HepG2 (cell line): ENCODE results near the gene WDFY1. TPM values are rescaled to one million over a fixed set of nuclear protein-coding genes. Genes with fewer than 3 reads are reported as not detected.

Experiments
- CBX1 ChIP-seq: IDR thresholded peaks from one replicate; pipeline ENCODE4 v1.6.1; 2016; ENCODE audit warnings: antibody characterized with exemption, low read depth
- GABPA ChIP-seq, 2 experiments: IDR thresholded peaks; 2 replicates each; pipeline ENCODE4 v1.6.1; 2011 to 2016; ENCODE audit warnings: low read depth in 2 of 2, low read length in 1 of 2, missing biosample characterization in 1 of 2, missing genetic modification characterization in 1 of 2
- NR2C2 ChIP-seq: sonication (generic); formaldehyde crosslinking; IDR thresholded peaks from 2 replicates; pipeline ENCODE4 v1.4.0; 2020; ENCODE audit warnings: missing genetic modification reagents, mild to moderate bottlenecking, moderate library complexity, borderline replicate concordance
- RELA ChIP-seq: sonication (generic); formaldehyde crosslinking; IDR thresholded peaks from 2 replicates; pipeline ENCODE4 v1.4.0; 2020; ENCODE audit warnings: missing genetic modification reagents
- TEAD3 ChIP-seq: optimal IDR thresholded peaks from 2 replicates; pipeline ENCODE3; 2016; ENCODE audit warnings: borderline replicate concordance
- TGIF2 ChIP-seq: IDR thresholded peaks from 2 replicates; pipeline ENCODE4 v1.6.1; 2016; ENCODE audit warnings: control low read depth, missing compliant biosample characterization
- ZNF143 ChIP-seq: sonication (generic); formaldehyde crosslinking; IDR thresholded peaks from 2 replicates; pipeline ENCODE4 v1.4.0; 2020; ENCODE audit warnings: missing genetic modification reagents
- ZNF260 ChIP-seq: sonication (generic); formaldehyde crosslinking; IDR thresholded peaks from 2 replicates; pipeline ENCODE4 v1.4.0; 2020; ENCODE audit warnings: missing genetic modification reagents, low read depth, mild to moderate bottlenecking, borderline replicate concordance
- ZNF569 ChIP-seq: sonication (generic); formaldehyde crosslinking; IDR thresholded peaks from 2 replicates; pipeline ENCODE4 v1.5.0; 2020; ENCODE audit warnings: mild to moderate bottlenecking, missing genetic modification reagents, moderate library complexity, borderline replicate concordance
- ZNF777 ChIP-seq: sonication (generic); formaldehyde crosslinking; IDR thresholded peaks from 2 replicates; pipeline ENCODE4 v1.4.0; 2020; ENCODE audit warnings: missing genetic modification reagents
- polyA plus RNA-seq, 8 experiments: library from polyadenylated mRNA; depleted of rRNA in 3 of 8; stranded (reverse) in 7 of 8; unstranded in 1 of 8; fragments of >200 nt; fragmentation: Illumina TruSeq in 4 of 8; extraction: Trizol in 4 of 8; gene quantifications; 2 replicates each; pipeline versions ENCODE4 v1.2.1 to v1.2.3, GENCODE V29; 2011 to 2016; ENCODE audit warnings: low read depth in 4 of 8, missing spikeins in 1 of 8, mixed read lengths in 1 of 8; ENCODE audit not compliant: insufficient read depth in 1 of 8
- total RNA-seq, 5 experiments: library from RNA; depleted of rRNA; stranded (reverse); fragments of >200 nt; fragmentation: Illumina TruSeq; extraction: Trizol; gene quantifications; 2 replicates each; pipeline ENCODE4 v1.2.3, GENCODE V29; 2016; ENCODE audit warnings: low read depth in 1 of 5
- TF ChIP-seq, protein P1 (sequence below): sonication (generic); formaldehyde crosslinking; IDR thresholded peaks from 2 replicates; pipeline ENCODE4 v1.4.0; 2020; ENCODE audit warnings: missing genetic modification reagents, borderline replicate concordance
- TF ChIP-seq, protein P2 (sequence below): sonication (generic); formaldehyde crosslinking; IDR thresholded peaks from 2 replicates; pipeline ENCODE4 v1.4.0; 2020; ENCODE audit warnings: mild to moderate bottlenecking, missing genetic modification reagents, borderline replicate concordance
- TF ChIP-seq, protein P3 (sequence below): sonication (generic); formaldehyde crosslinking; IDR thresholded peaks from 2 replicates; pipeline ENCODE4 v1.4.0; 2020; ENCODE audit warnings: mild to moderate bottlenecking, missing genetic modification reagents
- TF ChIP-seq, protein P4 (sequence below): IDR thresholded peaks from 2 replicates; pipeline ENCODE4 v1.6.1; 2016

Gene WDFY1
- total and polyA plus RNA-seq, 2 of the 13 experiments (the other 11 are each of a cell fraction or from before 2014, with no cell fraction given): 77.0 to 78.4 TPM

DNA sequence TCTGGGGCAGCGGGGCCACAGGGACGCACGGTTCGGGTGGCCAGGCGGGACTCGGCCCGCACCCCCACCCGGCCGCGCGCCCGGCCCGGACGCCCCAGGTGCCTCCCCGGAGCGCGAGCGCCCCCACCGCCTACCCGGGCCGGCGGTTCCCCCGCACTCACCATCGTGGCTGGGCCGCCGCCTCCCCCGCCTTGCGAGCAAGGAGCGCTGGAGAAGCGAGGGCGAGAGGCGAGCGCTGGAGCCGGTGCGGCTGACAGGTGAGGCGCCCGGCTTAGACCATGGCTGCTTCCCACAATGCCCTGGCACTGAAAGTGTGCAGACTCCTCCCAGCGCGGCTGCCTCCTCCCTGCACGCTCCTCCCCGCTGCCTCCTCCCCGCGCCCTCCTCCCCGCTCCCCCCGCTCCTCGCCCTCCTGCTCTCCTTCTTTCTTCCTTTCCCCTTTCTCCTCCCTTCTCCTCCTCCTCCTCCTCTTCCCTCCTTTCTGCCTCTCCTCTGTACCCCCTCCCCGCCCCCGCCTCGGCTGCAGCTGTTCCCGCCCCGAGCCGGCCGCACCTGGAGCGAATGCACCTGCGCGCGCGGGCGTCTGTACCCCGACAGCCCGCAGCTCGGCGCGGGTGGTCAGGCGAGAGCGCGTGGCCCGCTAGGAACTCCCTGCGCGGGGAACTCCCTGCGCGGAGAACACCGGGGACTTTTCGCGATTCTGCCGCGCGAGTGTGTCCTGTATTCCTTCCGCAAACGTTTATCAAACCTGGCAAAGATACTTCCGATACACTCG, 107.7 kb downstream of the WDFY1 start, which contains the start of gene AP1S3 (continued):
- TF ChIP-seq ZNF777 (CRISPR knock-in tag) (peak; percentile 99), TGIF2 (CRISPR knock-in tag) (no peak), ZNF260 (CRISPR knock-in tag) (no peak), ZNF143 (CRISPR knock-in tag) (peak; percentile 83), ZNF569 (CRISPR knock-in tag) (no peak), GABPA (IDR thresholded peaks at IDR 0.05; ENCODE audit: low read depth, low read length) (no peak), GABPA (CRISPR knock-in tag; IDR thresholded peaks at IDR 0.05; ENCODE audit: low read depth) (no peak), TEAD3 (CRISPR knock-in tag) (peak; percentile 40), CBX1 (no peak), NR2C2 (CRISPR knock-in tag) (no peak), RELA (CRISPR knock-in tag) (no peak)
- TF ChIP-seq, protein P1, sequence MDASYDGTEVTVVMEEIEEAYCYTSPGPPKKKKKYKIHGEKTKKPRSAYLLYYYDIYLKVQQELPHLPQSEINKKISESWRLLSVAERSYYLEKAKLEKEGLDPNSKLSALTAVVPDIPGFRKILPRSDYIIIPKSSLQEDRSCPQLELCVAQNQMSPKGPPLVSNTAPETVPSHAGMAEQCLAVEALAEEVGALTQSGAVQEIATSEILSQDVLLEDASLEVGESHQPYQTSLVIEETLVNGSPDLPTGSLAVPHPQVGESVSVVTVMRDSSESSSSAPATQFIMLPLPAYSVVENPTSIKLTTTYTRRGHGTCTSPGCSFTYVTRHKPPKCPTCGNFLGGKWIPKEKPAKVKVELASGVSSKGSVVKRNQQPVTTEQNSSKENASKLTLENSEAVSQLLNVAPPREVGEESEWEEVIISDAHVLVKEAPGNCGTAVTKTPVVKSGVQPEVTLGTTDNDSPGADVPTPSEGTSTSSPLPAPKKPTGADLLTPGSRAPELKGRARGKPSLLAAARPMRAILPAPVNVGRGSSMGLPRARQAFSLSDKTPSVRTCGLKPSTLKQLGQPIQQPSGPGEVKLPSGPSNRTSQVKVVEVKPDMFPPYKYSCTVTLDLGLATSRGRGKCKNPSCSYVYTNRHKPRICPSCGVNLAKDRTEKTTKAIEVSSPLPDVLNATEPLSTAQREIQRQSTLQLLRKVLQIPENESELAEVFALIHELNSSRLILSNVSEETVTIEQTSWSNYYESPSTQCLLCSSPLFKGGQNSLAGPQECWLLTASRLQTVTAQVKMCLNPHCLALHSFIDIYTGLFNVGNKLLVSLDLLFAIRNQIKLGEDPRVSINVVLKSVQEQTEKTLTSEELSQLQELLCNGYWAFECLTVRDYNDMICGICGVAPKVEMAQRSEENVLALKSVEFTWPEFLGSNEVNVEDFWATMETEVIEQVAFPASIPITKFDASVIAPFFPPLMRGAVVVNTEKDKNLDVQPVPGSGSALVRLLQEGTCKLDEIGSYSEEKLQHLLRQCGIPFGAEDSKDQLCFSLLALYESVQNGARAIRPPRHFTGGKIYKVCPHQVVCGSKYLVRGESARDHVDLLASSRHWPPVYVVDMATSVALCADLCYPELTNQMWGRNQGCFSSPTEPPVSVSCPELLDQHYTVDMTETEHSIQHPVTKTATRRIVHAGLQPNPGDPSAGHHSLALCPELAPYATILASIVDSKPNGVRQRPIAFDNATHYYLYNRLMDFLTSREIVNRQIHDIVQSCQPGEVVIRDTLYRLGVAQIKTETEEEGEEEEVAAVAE (CRISPR knock-in tag): no peak
- TF ChIP-seq, protein P2, sequence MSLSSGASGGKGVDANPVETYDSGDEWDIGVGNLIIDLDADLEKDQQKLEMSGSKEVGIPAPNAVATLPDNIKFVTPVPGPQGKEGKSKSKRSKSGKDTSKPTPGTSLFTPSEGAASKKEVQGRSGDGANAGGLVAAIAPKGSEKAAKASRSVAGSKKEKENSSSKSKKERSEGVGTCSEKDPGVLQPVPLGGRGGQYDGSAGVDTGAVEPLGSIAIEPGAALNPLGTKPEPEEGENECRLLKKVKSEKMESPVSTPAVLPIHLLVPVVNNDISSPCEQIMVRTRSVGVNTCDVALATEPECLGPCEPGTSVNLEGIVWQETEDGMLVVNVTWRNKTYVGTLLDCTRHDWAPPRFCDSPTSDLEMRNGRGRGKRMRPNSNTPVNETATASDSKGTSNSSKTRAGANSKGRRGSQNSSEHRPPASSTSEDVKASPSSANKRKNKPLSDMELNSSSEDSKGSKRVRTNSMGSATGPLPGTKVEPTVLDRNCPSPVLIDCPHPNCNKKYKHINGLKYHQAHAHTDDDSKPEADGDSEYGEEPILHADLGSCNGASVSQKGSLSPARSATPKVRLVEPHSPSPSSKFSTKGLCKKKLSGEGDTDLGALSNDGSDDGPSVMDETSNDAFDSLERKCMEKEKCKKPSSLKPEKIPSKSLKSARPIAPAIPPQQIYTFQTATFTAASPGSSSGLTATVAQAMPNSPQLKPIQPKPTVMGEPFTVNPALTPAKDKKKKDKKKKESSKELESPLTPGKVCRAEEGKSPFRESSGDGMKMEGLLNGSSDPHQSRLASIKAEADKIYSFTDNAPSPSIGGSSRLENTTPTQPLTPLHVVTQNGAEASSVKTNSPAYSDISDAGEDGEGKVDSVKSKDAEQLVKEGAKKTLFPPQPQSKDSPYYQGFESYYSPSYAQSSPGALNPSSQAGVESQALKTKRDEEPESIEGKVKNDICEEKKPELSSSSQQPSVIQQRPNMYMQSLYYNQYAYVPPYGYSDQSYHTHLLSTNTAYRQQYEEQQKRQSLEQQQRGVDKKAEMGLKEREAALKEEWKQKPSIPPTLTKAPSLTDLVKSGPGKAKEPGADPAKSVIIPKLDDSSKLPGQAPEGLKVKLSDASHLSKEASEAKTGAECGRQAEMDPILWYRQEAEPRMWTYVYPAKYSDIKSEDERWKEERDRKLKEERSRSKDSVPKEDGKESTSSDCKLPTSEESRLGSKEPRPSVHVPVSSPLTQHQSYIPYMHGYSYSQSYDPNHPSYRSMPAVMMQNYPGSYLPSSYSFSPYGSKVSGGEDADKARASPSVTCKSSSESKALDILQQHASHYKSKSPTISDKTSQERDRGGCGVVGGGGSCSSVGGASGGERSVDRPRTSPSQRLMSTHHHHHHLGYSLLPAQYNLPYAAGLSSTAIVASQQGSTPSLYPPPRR (CRISPR knock-in tag): no peak
- TF ChIP-seq, protein P3, sequence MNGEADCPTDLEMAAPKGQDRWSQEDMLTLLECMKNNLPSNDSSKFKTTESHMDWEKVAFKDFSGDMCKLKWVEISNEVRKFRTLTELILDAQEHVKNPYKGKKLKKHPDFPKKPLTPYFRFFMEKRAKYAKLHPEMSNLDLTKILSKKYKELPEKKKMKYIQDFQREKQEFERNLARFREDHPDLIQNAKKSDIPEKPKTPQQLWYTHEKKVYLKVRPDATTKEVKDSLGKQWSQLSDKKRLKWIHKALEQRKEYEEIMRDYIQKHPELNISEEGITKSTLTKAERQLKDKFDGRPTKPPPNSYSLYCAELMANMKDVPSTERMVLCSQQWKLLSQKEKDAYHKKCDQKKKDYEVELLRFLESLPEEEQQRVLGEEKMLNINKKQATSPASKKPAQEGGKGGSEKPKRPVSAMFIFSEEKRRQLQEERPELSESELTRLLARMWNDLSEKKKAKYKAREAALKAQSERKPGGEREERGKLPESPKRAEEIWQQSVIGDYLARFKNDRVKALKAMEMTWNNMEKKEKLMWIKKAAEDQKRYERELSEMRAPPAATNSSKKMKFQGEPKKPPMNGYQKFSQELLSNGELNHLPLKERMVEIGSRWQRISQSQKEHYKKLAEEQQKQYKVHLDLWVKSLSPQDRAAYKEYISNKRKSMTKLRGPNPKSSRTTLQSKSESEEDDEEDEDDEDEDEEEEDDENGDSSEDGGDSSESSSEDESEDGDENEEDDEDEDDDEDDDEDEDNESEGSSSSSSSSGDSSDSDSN (CRISPR knock-in tag): peak; percentile 95
- TF ChIP-seq, protein P4, sequence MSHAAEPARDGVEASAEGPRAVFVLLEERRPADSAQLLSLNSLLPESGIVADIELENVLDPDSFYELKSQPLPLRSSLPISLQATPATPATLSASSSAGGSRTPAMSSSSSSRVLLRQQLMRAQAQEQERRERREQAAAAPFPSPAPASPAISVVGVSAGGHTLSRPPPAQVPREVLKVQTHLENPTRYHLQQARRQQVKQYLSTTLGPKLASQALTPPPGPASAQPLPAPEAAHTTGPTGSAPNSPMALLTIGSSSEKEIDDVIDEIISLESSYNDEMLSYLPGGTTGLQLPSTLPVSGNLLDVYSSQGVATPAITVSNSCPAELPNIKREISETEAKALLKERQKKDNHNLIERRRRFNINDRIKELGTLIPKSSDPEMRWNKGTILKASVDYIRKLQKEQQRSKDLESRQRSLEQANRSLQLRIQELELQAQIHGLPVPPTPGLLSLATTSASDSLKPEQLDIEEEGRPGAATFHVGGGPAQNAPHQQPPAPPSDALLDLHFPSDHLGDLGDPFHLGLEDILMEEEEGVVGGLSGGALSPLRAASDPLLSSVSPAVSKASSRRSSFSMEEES (CRISPR knock-in tag): 0 out of 2 replicates have a peak, but pooled peaks have one; percentile 12
